Liver (tissue), 3 donors: ENCODE measurements around the gene SNX20.

Experiments
- ATF3 ChIP-seq: IDR thresholded peaks from 2 replicates; pipeline ENCODE4 v1.6.1; 2016; ENCODE audit warnings: antibody characterized with exemption
- CTCF ChIP-seq: fragments of 150-350 bp; IDR thresholded peaks from 2 replicates; pipeline ENCODE4 v1.5.1; 2017; ENCODE audit warnings: improper control_type of control experiment, low read depth, low read length; ENCODE audit not compliant: missing input control
- JUND ChIP-seq, 2 donors: IDR thresholded peaks; 2 replicates each; pipeline ENCODE4 v1.6.1; 2016; ENCODE audit warnings: antibody characterized with exemption in 2 of 2
- MAX ChIP-seq: IDR thresholded peaks from 2 replicates; pipeline ENCODE4 v1.6.1; 2016; ENCODE audit warnings: antibody characterized with exemption
- TAF1 ChIP-seq: conservative IDR thresholded peaks from 2 replicates; pipeline ENCODE4 v1.6.1; 2016; ENCODE audit warnings: antibody characterized with exemption, mild to moderate bottlenecking
- donor health status: healthy.
- donor health status: healthy.

- TF ChIP-seq JUND (IDR thresholded peaks at IDR 0.05) = no peak
- TF ChIP-seq CTCF = no peak
- no peak for TF ChIP-seq MAX
- TF ChIP-seq ATF3 = no peak
- TF ChIP-seq TAF1 = no peak
These were observed 55.7 kb downstream of the SNX20 start for GRCh38 chr16:50625374-50625773.
